Endodermal cell (in vitro differentiated cells): ENCODE data around the gene CAPN9. TPM values are rescaled to one million over a fixed set of nuclear protein-coding genes. Genes with fewer than 3 reads are reported as not detected.
A peak's percentile ranks its signal among the peaks of the same experiment; 100 is the strongest.

Experiments
- DNase-seq: peaks from one replicate; pipeline ENCODE4 v3.0.0-alpha.2; 2017
- H3K27ac ChIP-seq: 2 replicates; pipeline ENCODE4 v1.5.1; 2013; ENCODE audit warnings: mild to moderate bottlenecking, low read depth, low read length, moderate library complexity
- H3K27me3 ChIP-seq: 2 replicates; pipeline ENCODE4 v1.6.1; 2013; ENCODE audit warnings: mild to moderate bottlenecking, low read length, moderate library complexity; ENCODE audit not compliant: insufficient read depth, control insufficient read depth, poor library complexity, severe bottlenecking
- H3K36me3 ChIP-seq: 2 replicates; pipeline ENCODE4 v1.7.0; 2013; ENCODE audit warnings: mild to moderate bottlenecking, low read length, moderate library complexity; ENCODE audit not compliant: control insufficient read depth, insufficient read depth
- H3K4me1 ChIP-seq: one replicate; pipeline ENCODE4 v1.7.0; 2013; ENCODE audit warnings: low read length; ENCODE audit not compliant: control insufficient read depth, insufficient read depth
- H3K4me3 ChIP-seq: 2 replicates; pipeline ENCODE4 v1.5.1; 2013; ENCODE audit warnings: mild to moderate bottlenecking, low read length, moderate library complexity
- H3K9ac ChIP-seq: 2 replicates; pipeline ENCODE4 v1.6.1; 2013; ENCODE audit warnings: mild to moderate bottlenecking, low read length, moderate library complexity; ENCODE audit not compliant: poor library complexity, severe bottlenecking; ENCODE audit errors: extremely low read depth
- H3K9me3 ChIP-seq: 2 replicates; pipeline ENCODE4 v1.6.1; 2013; ENCODE audit warnings: mild to moderate bottlenecking, low read length, moderate library complexity; ENCODE audit not compliant: control insufficient read depth
- H3K27ac Mint-ChIP-seq: 2 replicates; pipeline ENCODE4 v1.8.0; 2020; ENCODE audit warnings: mixed read lengths
- H3K27me3 Mint-ChIP-seq: 2 replicates; pipeline ENCODE4 v1.8.0; 2021; ENCODE audit warnings: mild to moderate bottlenecking, mixed read lengths; ENCODE audit not compliant: insufficient read depth
- H3K36me3 Mint-ChIP-seq: 2 replicates; pipeline ENCODE4 v1.8.0; 2020; ENCODE audit warnings: low read depth, mixed read lengths
- H3K4me1 Mint-ChIP-seq: 2 replicates; pipeline ENCODE4 v1.8.0; 2020; ENCODE audit warnings: mixed read lengths
- H3K4me3 Mint-ChIP-seq: 2 replicates; pipeline ENCODE4 v1.8.0; 2020; ENCODE audit warnings: mild to moderate bottlenecking, moderate library complexity, mixed read lengths
- H3K9me3 Mint-ChIP-seq: 2 replicates; pipeline ENCODE4 v1.8.0; 2020; ENCODE audit warnings: mild to moderate bottlenecking, mixed read lengths
- WGBS, 2 experiments: methylation state at CpG; one replicate each; pipeline versions ENCODE4 v1.1.5 to v1.1.7; 2013; ENCODE audit warnings: missing lambda C conversion rate in 2 of 2, mixed read lengths in 1 of 2; ENCODE audit not compliant: insufficient coverage in 1 of 2, insufficient read length in 1 of 2; 5-methylcytosine and 5-hydroxymethylcytosine counted together
- total RNA-seq, 2 donors: library from RNA; stranded (reverse); fragmentation: NEBNext Ultra II Directional in 1 of 2; extraction: Animal tissue kit (Norgen Biotek cat#: 25700) in 1 of 2; gene quantifications; 2 replicates in 1 of 2; 3 replicates in 1 of 2; pipeline ENCODE4 v1.2.1, GENCODE V29; 2021
- TF ChIP-seq, protein P1 (sequence below): fragments of 200-600 bp; sonication (generic); conservative IDR thresholded peaks from 2 replicates; pipeline ENCODE4 v1.5.0; 2021; ENCODE audit warnings: antibody characterized with exemption, mild to moderate bottlenecking

Gene CAPN9
- total RNA-seq, 2 donors from 2014 or later, result 1.1 TPM

GRCh38 chr1:230827801-230828200 lies 80.6 kb downstream of the CAPN9 start:
- WGBS, 2 experiments, result 83 to 91% methylated on average over 1 to 5 of the region's 5 CpGs
- H3K27me3 Mint-ChIP-seq, result peaks cover 4% of the 10 kb centered on the region
- no peaks in the 10 kb centered on the region for H3K36me3 ChIP-seq
- no peak overlapping the region for H3K27ac Mint-ChIP-seq
- H3K4me1 Mint-ChIP-seq, result no peaks in the 10 kb centered on the region
- H3K27ac ChIP-seq, result no peak overlapping the region
- H3K9ac ChIP-seq, result no peak overlapping the region
- no peaks in the 10 kb centered on the region for H3K4me1 ChIP-seq
- H3K9me3 Mint-ChIP-seq, result no peaks in the 10 kb centered on the region
- H3K4me3 ChIP-seq, result no peak overlapping the region
- no peaks in the 10 kb centered on the region for H3K27me3 ChIP-seq
- H3K36me3 Mint-ChIP-seq, result no peaks in the 10 kb centered on the region
- H3K4me3 Mint-ChIP-seq, result no peak overlapping the region
- DNase-seq, result peak; percentile 3
- TF ChIP-seq, protein P1, sequence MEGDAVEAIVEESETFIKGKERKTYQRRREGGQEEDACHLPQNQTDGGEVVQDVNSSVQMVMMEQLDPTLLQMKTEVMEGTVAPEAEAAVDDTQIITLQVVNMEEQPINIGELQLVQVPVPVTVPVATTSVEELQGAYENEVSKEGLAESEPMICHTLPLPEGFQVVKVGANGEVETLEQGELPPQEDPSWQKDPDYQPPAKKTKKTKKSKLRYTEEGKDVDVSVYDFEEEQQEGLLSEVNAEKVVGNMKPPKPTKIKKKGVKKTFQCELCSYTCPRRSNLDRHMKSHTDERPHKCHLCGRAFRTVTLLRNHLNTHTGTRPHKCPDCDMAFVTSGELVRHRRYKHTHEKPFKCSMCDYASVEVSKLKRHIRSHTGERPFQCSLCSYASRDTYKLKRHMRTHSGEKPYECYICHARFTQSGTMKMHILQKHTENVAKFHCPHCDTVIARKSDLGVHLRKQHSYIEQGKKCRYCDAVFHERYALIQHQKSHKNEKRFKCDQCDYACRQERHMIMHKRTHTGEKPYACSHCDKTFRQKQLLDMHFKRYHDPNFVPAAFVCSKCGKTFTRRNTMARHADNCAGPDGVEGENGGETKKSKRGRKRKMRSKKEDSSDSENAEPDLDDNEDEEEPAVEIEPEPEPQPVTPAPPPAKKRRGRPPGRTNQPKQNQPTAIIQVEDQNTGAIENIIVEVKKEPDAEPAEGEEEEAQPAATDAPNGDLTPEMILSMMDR, result no peak
- no peaks in the 10 kb centered on the region for H3K9me3 ChIP-seq

- no peaks in the 10 kb centered on the region for H3K4me1 Mint-ChIP-seq
- WGBS, 2 experiments, result 87 to 100% methylated on average over 2 to 4 of the region's 4 CpGs
- no peaks in the 10 kb centered on the region for H3K36me3 ChIP-seq
- H3K4me3 ChIP-seq, result no peak overlapping the region
- H3K27me3 Mint-ChIP-seq, result peaks cover 4% of the 10 kb centered on the region
- H3K9ac ChIP-seq, result no peak overlapping the region
- H3K27ac Mint-ChIP-seq, result no peak overlapping the region
- H3K4me1 ChIP-seq, result no peaks in the 10 kb centered on the region
- no peak for DNase-seq
- TF ChIP-seq, protein P1, result no peak
- no peak overlapping the region for H3K27ac ChIP-seq
- H3K36me3 Mint-ChIP-seq, result no peaks in the 10 kb centered on the region
- no peaks in the 10 kb centered on the region for H3K9me3 ChIP-seq
- H3K4me3 Mint-ChIP-seq, result no peak overlapping the region
- H3K27me3 ChIP-seq, result no peaks in the 10 kb centered on the region
- no peaks in the 10 kb centered on the region for H3K9me3 Mint-ChIP-seq
Measured at GRCh38 chr1:230828421-230828820, 81.2 kb downstream of the CAPN9 start.

DNA sequence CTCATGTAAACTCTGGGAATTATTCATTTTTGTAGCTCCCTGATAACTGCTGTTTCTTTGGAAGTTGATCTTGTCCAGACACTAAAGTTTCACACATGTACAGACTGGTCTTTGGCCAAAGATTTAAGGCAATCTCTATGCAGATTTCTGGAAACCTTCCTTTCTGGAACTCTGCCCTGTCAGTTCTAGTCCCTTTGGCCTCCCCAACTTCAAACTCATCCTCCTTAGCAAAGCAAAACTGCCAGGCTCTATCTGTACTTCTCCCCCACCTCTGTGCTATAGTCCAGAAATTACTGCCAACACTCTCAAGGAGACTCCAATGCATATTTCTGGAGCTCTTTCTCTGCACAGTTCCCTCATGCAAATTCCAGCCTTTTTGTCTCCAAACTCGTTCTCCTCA lies 84.6 kb downstream of the CAPN9 start:
- TF ChIP-seq, protein P1, result no peak
- Mint-ChIP-seq H3K4me3 (no peak overlapping the region), H3K9me3 (no peaks in the 10 kb centered on the region), H3K27me3 (no peaks in the 10 kb centered on the region), H3K4me1 (no peaks in the 10 kb centered on the region), H3K36me3 (no peaks in the 10 kb centered on the region), H3K27ac (no peak overlapping the region)
- 71 to 84% methylated on average over 1 of the region's 1 CpG for WGBS, 2 experiments
- Histone ChIP-seq H3K27me3 (no peaks in the 10 kb centered on the region), H3K4me1 (no peaks in the 10 kb centered on the region), H3K9me3 (no peaks in the 10 kb centered on the region), H3K27ac (no peak overlapping the region), H3K4me3 (no peak overlapping the region), H3K36me3 (no peaks in the 10 kb centered on the region), H3K9ac (no peak overlapping the region)
- peak; percentile 3 for DNase-seq
